NOMO-1 (cell line): ENCODE results near the gene ABAT.
"Not testable (repeated sequence)": the region's sequence is repeated elsewhere in the genome, so short reads cannot be mapped to it uniquely, and the experiment has no call there.

ENCODE experiments used
- DNase-seq, 2 experiments: peaks; one replicate each; lab custom pipeline; 2025; ENCODE audit not compliant: unreplicated experiment in 2 of 2; lab: John Stamatoyannopoulos, UW

The ABAT gene

GRCh38 chr16:8774208-8774607 lies 99.8 kb downstream of the ABAT start:
- DNase-seq: no peak

GRCh38 chr16:8775359-8775758 lies 100.9 kb downstream of the ABAT start:
- no peak for DNase-seq

GRCh38 chr16:8776129-8776584 lies 101.7 kb downstream of the ABAT start:
- no peak for DNase-seq

GRCh38 chr16:8777217-8777616 lies 102.8 kb downstream of the ABAT start:
- no peak for DNase-seq

GRCh38 chr16:8781797-8782196 lies 107.4 kb downstream of the ABAT start:
- DNase-seq: no peak

GRCh38 chr16:8782673-8783072 lies 108.3 kb downstream of the ABAT start:
- DNase-seq: no peak

GRCh38 chr16:8785408-8785807 lies 111.0 kb downstream of the ABAT start:
- no peak for DNase-seq

GRCh38 chr16:8786316-8786715 lies 111.9 kb downstream of the ABAT start:
- not testable (repeated sequence) for DNase-seq

- DNase-seq: no peak
Observed at GRCh38 chr16:8788578-8789172, 114.3 kb downstream of the ABAT start.

- DNase-seq: no peak
Observed at GRCh38 chr16:8795091-8795490, 120.7 kb downstream of the ABAT start.

- no peak for DNase-seq
Observed at GRCh38 chr16:8795818-8796217, 121.4 kb downstream of the ABAT start.

- DNase-seq: no peak
Observed at GRCh38 chr16:8796469-8797363, 122.3 kb downstream of the ABAT start.

GRCh38 chr16:8797364-8798173 lies 123.2 kb downstream of the ABAT start, which contains the start of the genes PMM2 and TMEM186:
Gene PMM2 (plus strand): TSS chr16:8797839. CDS start chr16:8797883, 44 bp downstream.
Gene TMEM186 (minus strand): TSS chr16:8797639. CDS start chr16:8797614, 25 bp downstream.
- DNase-seq: peak; percentile 93 to 97

- DNase-seq: peak in 1 of 2 experiments; percentile 27
Observed at GRCh38 chr16:8798174-8798527, 123.7 kb downstream of the ABAT start.

- no peak for DNase-seq
Observed at GRCh38 chr16:8798535-8799157, 124.2 kb downstream of the ABAT start.

- no peak for DNase-seq
Observed at GRCh38 chr16:8801701-8802100, 127.3 kb downstream of the ABAT start.

GRCh38 chr16:8803733-8804132 lies 129.3 kb downstream of the ABAT start:
- not testable (repeated sequence) for DNase-seq

GRCh38 chr16:8804313-8804712 lies 129.9 kb downstream of the ABAT start:
- no peak for DNase-seq

- no peak for DNase-seq
Observed at GRCh38 chr16:8806272-8806983, 132.0 kb downstream of the ABAT start.

- DNase-seq: no peak
Observed at GRCh38 chr16:8807189-8807588, 132.8 kb downstream of the ABAT start.
